Cardiac muscle cell (in vitro differentiated cells and primary cell): Measurements from ENCODE around the gene CFAP54. TPM values are rescaled to one million over a fixed set of nuclear protein-coding genes. Genes with fewer than 3 reads are reported as not detected.

Source experiments
- DNase-seq, 2 donors: peaks; one replicate each; pipeline versions ENCODE4 v3.0.0 to v3.0.0-alpha.2; 2010 to 2017; ENCODE audit warnings: low read depth in 1 of 2, low spot score in 1 of 2
- H3K27ac ChIP-seq: fragments of 200-600 bp; sonication (generic); 2 replicates; pipeline ENCODE4 v1.5.1; 2016
- H3K27me3 ChIP-seq: fragments of 200-600 bp; sonication (generic); 2 replicates; pipeline ENCODE4 v1.6.0; 2016; ENCODE audit warnings: control low read depth
- H3K36me3 ChIP-seq: fragments of 200-600 bp; sonication (generic); 2 replicates; pipeline ENCODE4 v1.5.1; 2016; ENCODE audit warnings: control low read depth
- H3K4me1 ChIP-seq: fragments of 200-600 bp; sonication (generic); 2 replicates; pipeline ENCODE4 v1.8.1; 2017; ENCODE audit warnings: low read depth, mild to moderate bottlenecking, mixed run types
- H3K4me3 ChIP-seq: fragments of 200-600 bp; sonication (generic); 2 replicates; pipeline ENCODE4 v1.5.1; 2016; ENCODE audit warnings: mild to moderate bottlenecking
- H3K9me3 ChIP-seq: fragments of 200-600 bp; sonication (generic); 2 replicates; pipeline ENCODE4 v1.5.1; 2017; ENCODE audit warnings: low read depth, mild to moderate bottlenecking, control low read depth
- CTCF ChIP-seq: IDR thresholded peaks from 2 replicates; pipeline ENCODE4 v1.5.1; 2012; ENCODE audit warnings: low read depth, mild to moderate bottlenecking, low read length
- polyA plus RNA-seq: library from polyadenylated mRNA; unstranded; fragments of >200 nt; fragmentation: Nextera tagmentation; extraction: Ambion mirVana; gene quantifications from 2 replicates; pipeline ENCODE4 v1.2.1, GENCODE V29; 2016
- total RNA-seq: library from RNA; depleted of rRNA; stranded (reverse); fragments of >200 nt; gene quantifications from 2 replicates; pipeline ENCODE4 v1.2.3, GENCODE V29; 2016

The CFAP54 gene
- total and polyA plus RNA-seq, 2 experiments from 2014 or later = 0.86 to 2.0 TPM

DNA sequence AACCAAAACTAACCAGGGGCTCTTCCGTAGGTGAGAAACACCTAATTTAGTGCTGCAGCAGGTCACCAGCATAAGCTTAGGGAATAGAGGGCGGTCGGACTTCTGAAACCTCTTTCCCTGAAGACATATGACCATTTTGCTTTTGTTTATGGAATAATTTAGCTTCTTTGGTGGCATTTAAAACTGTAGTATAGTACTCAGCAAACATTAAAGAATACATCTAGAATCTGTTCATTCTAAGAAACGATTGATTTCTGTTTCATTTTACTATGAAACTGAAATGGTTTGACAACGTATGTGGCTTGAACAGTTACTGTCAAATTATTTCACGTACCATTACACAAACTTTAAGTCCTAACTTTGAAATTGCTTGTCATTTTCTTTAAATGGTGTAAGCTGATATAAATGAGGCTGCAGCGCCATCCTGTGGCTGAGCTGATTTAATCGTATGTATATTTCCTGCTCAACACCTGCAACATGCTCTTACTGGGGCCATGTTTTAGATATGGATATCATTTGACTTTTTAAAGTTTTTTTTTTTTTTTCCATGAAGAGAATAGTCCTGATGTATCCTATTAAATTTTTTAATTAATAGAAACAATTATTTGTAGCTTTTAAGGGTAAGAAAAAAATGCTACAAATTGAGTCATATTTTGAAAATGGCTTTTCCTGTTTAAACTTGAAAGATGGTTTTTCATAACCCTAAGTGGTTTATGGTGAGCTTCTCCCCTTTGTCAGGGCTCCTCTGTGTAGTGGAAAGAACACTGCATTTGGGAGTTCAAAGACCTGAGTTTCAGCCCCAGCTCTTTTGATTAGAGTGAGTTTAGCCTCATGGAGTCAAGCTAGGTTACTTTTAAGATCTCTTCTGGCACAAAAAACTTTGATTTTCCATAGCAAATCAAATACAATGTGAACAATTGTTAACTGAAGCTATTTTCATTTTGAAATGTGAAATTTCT, 27.4 kb downstream of the CFAP54 start:
- Histone ChIP-seq H3K27ac (no peak overlapping the region), H3K4me1 (no peaks in the 10 kb centered on the region), H3K27me3 (no peaks in the 10 kb centered on the region), H3K4me3 (no peak overlapping the region), H3K9me3 (no peaks in the 10 kb centered on the region), H3K36me3 (no peaks in the 10 kb centered on the region)
- DNase-seq = peak; percentile 84 to 88
- peak; percentile 39 for TF ChIP-seq CTCF

GRCh38 chr12:96520767-96521166, 31.4 kb downstream of the CFAP54 start:
- no peaks in the 10 kb centered on the region for H3K4me1 ChIP-seq
- no peak overlapping the region for H3K27ac ChIP-seq
- DNase-seq = no peak
- H3K9me3 ChIP-seq = no peaks in the 10 kb centered on the region
- TF ChIP-seq CTCF = no peak
- H3K4me3 ChIP-seq = no peak overlapping the region
- no peaks in the 10 kb centered on the region for H3K36me3 ChIP-seq
- H3K27me3 ChIP-seq = no peaks in the 10 kb centered on the region

GRCh38 chr12:96521895-96522682, 32.7 kb downstream of the CFAP54 start:
- DNase-seq = no peak
- H3K36me3 ChIP-seq = no peaks in the 10 kb centered on the region
- H3K4me3 ChIP-seq = no peak overlapping the region
- no peak overlapping the region for H3K27ac ChIP-seq
- H3K27me3 ChIP-seq = no peaks in the 10 kb centered on the region
- no peaks in the 10 kb centered on the region for H3K9me3 ChIP-seq
- no peaks in the 10 kb centered on the region for H3K4me1 ChIP-seq
- TF ChIP-seq CTCF = no peak

- H3K36me3 ChIP-seq = no peaks in the 10 kb centered on the region
- H3K4me1 ChIP-seq = no peaks in the 10 kb centered on the region
- no peak for TF ChIP-seq CTCF
- no peak overlapping the region for H3K27ac ChIP-seq
- H3K27me3 ChIP-seq = no peaks in the 10 kb centered on the region
- H3K9me3 ChIP-seq = no peaks in the 10 kb centered on the region
- H3K4me3 ChIP-seq = no peak overlapping the region
- no peak for DNase-seq
These were observed 33.3 kb downstream of the CFAP54 start for GRCh38 chr12:96522690-96523089.

DNA sequence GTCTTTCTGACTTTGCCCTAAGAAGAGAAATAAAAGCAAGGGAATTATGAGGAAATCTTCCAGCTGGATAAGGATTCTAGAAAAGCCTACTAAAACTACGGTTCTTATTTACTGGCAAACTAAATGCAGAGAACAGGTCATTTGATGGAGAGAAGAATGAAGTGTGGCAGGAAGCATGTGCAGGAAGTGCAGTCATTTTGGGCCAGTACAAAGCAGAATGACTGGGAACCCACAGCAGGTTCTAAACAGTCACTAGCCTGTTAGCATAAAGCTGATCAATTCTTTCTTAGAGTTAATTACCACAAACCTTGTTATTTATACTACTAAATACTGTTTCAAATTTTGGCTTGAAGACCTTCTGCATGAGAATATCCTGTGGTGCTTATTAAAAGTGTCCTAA, 36.7 kb downstream of the CFAP54 start:
- no peaks in the 10 kb centered on the region for H3K27me3 ChIP-seq
- no peaks in the 10 kb centered on the region for H3K36me3 ChIP-seq
- H3K4me1 ChIP-seq = no peaks in the 10 kb centered on the region
- H3K9me3 ChIP-seq = no peaks in the 10 kb centered on the region
- no peak for TF ChIP-seq CTCF
- no peak overlapping the region for H3K4me3 ChIP-seq
- H3K27ac ChIP-seq = no peak overlapping the region
- DNase-seq = no peak
